K562 (cell line): ENCODE results near the gene CLDN7. TPM values are rescaled to one million over a fixed set of nuclear protein-coding genes. Genes with fewer than 3 reads are reported as not detected.
A peak's percentile ranks its signal among the peaks of the same experiment; 100 is the strongest.

Experiments
- AFF1 ChIP-seq, 2 experiments: fragments of 450-650 bp; IDR thresholded peaks; 2 replicates each; pipeline ENCODE4 v1.6.1; 2018; ENCODE audit warnings: mild to moderate bottlenecking in 2 of 2, low read depth in 1 of 2; ENCODE audit not compliant: partially characterized antibody in 2 of 2
- BHLHE40 ChIP-seq: IDR thresholded peaks from 2 replicates; pipeline ENCODE4 v1.6.1; 2011; ENCODE audit warnings: low read length, improper control_type of control experiment
- FOXP4 ChIP-seq: sonication (generic); formaldehyde crosslinking; IDR thresholded peaks from 2 replicates; pipeline ENCODE4 v1.8.0; 2022; ENCODE audit warnings: mild to moderate bottlenecking, missing genetic modification reagents, borderline replicate concordance
- HCFC1 ChIP-seq: IDR thresholded peaks from 2 replicates; pipeline ENCODE4 v1.6.1; 2012; ENCODE audit warnings: low read depth, low read length, improper control_type of control experiment
- MAZ ChIP-seq, 2 experiments: fragments of 450-650 bp in 1 of 2; sonication (generic) in 1 of 2; formaldehyde crosslinking; IDR thresholded peaks in 1 of 2; conservative IDR thresholded peaks in 1 of 2; 2 replicates each; pipeline versions ENCODE4 v1.4.0 to v1.5.0; 2020; ENCODE audit warnings: mild to moderate bottlenecking in 1 of 2, missing genetic modification reagents in 1 of 2
- MBD2 ChIP-seq: sonication (generic); IDR thresholded peaks from 2 replicates; pipeline ENCODE4 v1.6.1; 2016; ENCODE audit warnings: low read depth, borderline replicate concordance
- PREB ChIP-seq: sonication (generic); formaldehyde crosslinking; IDR thresholded peaks from 2 replicates; pipeline ENCODE4 v1.8.1; 2023; ENCODE audit warnings: mild to moderate bottlenecking, missing genetic modification reagents
- UBTF ChIP-seq, 2 experiments: IDR thresholded peaks; 2 replicates each; pipeline ENCODE4 v1.6.1; 2012; ENCODE audit warnings: improper control_type of control experiment in 2 of 2, low read depth in 2 of 2, low read length in 2 of 2, borderline replicate concordance in 1 of 2
- ZFX ChIP-seq: sonication (generic); formaldehyde crosslinking; IDR thresholded peaks from 2 replicates; pipeline ENCODE4 v1.8.0; 2022; ENCODE audit warnings: mild to moderate bottlenecking, missing genetic modification reagents, moderate library complexity
- polyA plus RNA-seq, 8 experiments: library from polyadenylated mRNA; depleted of rRNA in 4 of 8; stranded (reverse) in 5 of 8; unstranded in 3 of 8; fragments of >200 nt; fragmentation: Nextera tagmentation in 2 of 8; fragmentation: Illumina TruSeq in 1 of 8; extraction: Ambion mirVana in 2 of 8; extraction: Trizol in 1 of 8; gene quantifications; 2 replicates each; pipeline versions ENCODE4 v1.2.1 to v1.2.3, GENCODE V29; 2011 to 2014; ENCODE audit warnings: inconsistent platforms in 1 of 8, missing spikeins in 1 of 8
- total RNA-seq, 7 experiments: library from RNA; depleted of rRNA in 6 of 7; stranded (reverse); fragments of >200 nt in 6 of 7; fragmentation: Illumina TruSeq in 2 of 7; extraction: Trizol in 2 of 7; gene quantifications; 2 replicates each; pipeline versions ENCODE4 v1.2.1 to v1.2.3, GENCODE V29; 2011 to 2021; ENCODE audit warnings: low replicate concordance in 1 of 7

CLDN7 gene
- total and polyA plus RNA-seq, 9 of the 15 experiments (the other 6 are each of a cell fraction or from before 2014, with no cell fraction given): 2.2 to 14.5 (median 7.6) TPM

- TF ChIP-seq MBD2 (0 out of 2 replicates have a peak, but pooled peaks have one; percentile 3), UBTF (IDR thresholded peaks at IDR 0.05; ENCODE audit: borderline replicate concordance in 1 of 2, low read depth in 2 of 2, low read length in 2 of 2) (no peak), ZFX (CRISPR knock-in tag) (peak; percentile 20; the same call in 1 of the 2 replicates), AFF1 (IDR thresholded peaks at IDR 0.05; ENCODE audit: low read depth in 1 of 2, partially characterized antibody in 2 of 2) (peak in 1 of 2 experiments; percentile 99), HCFC1 (0 out of 2 replicates have a peak, but pooled peaks have one; percentile 99), PREB (CRISPR knock-in tag) (no peak), BHLHE40 (0 out of 2 replicates have a peak, but pooled peaks have one; percentile 3), FOXP4 (CRISPR knock-in tag) (no peak), MAZ (CRISPR knock-in tag; conservative IDR thresholded peaks at IDR 0.05 in 1 of 2, IDR thresholded peaks at IDR 0.05 in 1 of 2) (0 out of 4 replicates have a peak, but pooled peaks of 1 of the 2 experiments have one; percentile 3)
Measured at GRCh38 chr17:7215136-7215638, 47.1 kb downstream of the CLDN7 start (continued).
